Measurements from ENCODE around the gene ABCF2.

Gene ABCF2

DNA sequence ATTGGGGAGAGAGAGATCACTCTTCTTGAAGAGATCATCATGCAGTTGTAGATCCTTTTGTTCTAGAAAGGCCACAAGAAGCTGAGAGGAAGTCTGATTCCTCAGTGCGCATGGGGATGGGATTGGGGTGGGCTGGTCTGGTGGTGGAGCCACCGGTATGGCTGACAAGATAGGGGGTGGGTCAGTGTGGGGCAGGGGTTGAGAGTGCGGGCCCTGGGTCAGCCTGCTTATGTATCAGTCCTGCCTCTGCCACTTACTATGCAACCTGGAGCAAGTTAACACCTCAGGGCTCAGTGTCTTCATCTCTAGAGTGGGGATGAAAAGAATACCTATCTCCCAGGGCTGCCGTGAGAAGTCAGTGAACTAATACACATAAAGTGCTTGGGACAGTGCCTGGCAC, 13.5 kb upstream of the ABCF2 start:
- TF ChIP-seq, protein P1, sequence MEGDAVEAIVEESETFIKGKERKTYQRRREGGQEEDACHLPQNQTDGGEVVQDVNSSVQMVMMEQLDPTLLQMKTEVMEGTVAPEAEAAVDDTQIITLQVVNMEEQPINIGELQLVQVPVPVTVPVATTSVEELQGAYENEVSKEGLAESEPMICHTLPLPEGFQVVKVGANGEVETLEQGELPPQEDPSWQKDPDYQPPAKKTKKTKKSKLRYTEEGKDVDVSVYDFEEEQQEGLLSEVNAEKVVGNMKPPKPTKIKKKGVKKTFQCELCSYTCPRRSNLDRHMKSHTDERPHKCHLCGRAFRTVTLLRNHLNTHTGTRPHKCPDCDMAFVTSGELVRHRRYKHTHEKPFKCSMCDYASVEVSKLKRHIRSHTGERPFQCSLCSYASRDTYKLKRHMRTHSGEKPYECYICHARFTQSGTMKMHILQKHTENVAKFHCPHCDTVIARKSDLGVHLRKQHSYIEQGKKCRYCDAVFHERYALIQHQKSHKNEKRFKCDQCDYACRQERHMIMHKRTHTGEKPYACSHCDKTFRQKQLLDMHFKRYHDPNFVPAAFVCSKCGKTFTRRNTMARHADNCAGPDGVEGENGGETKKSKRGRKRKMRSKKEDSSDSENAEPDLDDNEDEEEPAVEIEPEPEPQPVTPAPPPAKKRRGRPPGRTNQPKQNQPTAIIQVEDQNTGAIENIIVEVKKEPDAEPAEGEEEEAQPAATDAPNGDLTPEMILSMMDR (IDR thresholded peaks at IDR 0.05; ENCODE audit: low read depth, low read length), result no peak
- peaks cover 13% of the 10 kb centered on the region for H3K4me1 ChIP-seq
- DNase-seq, result no peak
- peaks cover 4% of the 10 kb centered on the region for H3K27me3 ChIP-seq
- peaks cover 29% of the 10 kb centered on the region for H3K36me3 ChIP-seq
- H3K4me3 ChIP-seq (ENCODE audit: low read depth, low read length), result no peak overlapping the region
- H3K9me3 ChIP-seq, result no peaks in the 10 kb centered on the region

DNA sequence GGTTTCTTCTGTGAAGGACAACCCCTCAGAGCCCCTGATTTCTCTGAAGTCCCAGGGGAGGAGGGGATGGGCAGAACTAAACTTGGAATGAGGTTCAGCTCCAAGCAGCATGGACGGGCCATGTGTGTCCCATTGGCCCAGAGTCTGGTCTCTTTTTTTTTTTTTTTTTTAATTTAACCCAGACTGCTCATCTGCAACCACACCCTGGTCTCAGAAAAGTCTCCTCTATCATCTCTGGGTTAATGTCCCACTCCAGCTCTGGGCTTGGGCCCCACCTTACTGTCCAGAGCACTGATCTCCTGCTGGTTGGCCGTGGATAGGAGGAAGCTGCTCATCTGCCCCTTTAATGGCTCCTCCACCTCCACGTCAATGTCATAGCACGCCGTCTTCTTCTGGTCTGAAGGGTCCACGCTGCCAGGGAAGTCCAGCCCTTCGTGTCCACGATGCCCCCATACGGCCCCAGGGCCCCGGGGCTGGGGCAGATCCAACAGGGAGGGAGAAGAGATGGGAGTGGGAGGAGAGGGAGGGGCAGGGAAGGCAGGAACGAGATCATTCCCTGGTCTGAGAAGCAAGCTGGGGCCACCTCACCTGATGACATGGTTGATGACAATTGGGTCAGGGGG, 12.9 kb upstream of the ABCF2 start:
- Histone ChIP-seq H3K9me3 (no peaks in the 10 kb centered on the region), H3K4me3 (ENCODE audit: low read depth, low read length) (no peak overlapping the region), H3K36me3 (peaks cover 35% of the 10 kb centered on the region), H3K4me1 (peaks cover 13% of the 10 kb centered on the region), H3K27me3 (peaks cover under 1% of the 10 kb centered on the region)
- DNase-seq, result no peak
- TF ChIP-seq, protein P1 (IDR thresholded peaks at IDR 0.05; ENCODE audit: low read depth, low read length), result no peak

DNA sequence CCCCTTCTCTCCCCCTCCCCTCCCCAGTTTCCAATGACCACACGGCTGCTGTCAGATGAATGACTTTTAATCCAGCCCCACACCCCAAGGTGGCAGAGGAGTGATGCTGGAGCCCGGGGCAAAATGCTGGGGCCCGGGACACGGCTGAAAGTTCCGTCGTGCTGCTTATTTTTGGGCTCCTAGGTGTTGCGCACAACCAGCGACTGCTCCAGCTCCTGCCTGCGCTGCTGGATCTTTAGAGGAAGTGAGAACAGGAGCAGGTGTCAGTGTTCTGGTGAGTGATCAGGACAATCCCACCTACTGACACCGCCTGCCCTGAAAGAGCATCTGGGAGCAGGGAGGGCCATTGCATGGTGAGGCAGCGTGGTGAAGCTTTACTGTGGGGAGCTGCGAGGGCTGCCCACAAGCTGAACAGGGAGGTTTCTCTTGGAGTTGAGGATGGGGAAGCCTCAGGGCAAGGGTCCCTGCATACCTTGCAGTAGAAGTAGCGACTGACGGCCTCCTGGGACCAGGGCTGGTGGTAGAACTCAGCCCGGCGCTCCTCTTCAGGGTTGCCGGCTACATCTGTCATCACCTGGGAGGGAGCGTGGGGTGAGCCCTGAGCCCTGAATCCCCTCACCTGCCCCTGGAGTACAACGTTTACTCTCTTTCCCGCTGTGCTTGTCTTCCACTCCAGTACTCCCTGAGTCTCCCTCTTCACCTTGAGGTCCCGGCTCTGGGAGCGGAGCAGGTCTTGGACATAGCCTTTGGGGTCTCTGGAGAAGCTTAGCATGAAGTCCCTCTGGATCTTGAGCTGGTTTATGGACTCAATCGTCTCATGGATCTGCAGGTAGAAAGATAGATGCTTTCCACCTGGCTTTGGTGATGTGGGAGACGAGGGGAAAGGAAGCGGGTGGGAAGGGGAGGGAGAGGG, 12.2 kb upstream of the ABCF2 start:
- Histone ChIP-seq H3K4me3 (ENCODE audit: low read depth, low read length) (no peak overlapping the region), H3K27me3 (no peaks in the 10 kb centered on the region; the same call in 1 of the 2 replicates), H3K9me3 (no peaks in the 10 kb centered on the region), H3K4me1 (peaks cover 6% of the 10 kb centered on the region), H3K36me3 (peaks cover 43% of the 10 kb centered on the region)
- TF ChIP-seq, protein P1 (IDR thresholded peaks at IDR 0.05; ENCODE audit: low read depth, low read length), result no peak
- DNase-seq, result no peak

DNA sequence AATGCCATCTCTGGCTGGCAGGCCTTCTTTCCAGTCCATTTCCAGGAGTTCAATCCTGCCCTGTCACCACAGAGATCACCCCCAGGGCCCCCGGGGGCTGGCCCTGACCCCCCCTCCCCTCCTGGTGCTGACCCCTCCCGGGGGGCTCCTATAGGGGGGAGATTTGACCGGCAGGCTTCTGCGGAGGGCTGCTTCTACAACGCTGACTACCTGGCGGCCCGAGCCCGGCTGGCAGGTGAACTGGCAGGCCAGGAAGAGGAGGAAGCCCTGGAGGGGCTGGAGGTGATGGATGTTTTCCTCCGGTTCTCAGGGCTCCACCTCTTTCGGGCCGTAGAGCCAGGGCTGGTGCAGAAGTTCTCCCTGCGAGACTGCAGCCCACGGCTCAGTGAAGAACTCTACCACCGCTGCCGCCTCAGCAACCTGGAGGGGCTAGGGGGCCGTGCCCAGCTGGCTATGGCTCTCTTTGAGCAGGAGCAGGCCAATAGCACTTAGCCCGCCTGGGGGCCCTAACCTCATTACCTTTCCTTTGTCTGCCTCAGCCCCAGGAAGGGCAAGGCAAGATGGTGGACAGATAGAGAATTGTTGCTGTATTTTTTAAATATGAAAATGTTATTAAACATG, 11.3 kb upstream of the ABCF2 start:
- TF ChIP-seq, protein P1 (IDR thresholded peaks at IDR 0.05; ENCODE audit: low read depth, low read length), result no peak

DNA sequence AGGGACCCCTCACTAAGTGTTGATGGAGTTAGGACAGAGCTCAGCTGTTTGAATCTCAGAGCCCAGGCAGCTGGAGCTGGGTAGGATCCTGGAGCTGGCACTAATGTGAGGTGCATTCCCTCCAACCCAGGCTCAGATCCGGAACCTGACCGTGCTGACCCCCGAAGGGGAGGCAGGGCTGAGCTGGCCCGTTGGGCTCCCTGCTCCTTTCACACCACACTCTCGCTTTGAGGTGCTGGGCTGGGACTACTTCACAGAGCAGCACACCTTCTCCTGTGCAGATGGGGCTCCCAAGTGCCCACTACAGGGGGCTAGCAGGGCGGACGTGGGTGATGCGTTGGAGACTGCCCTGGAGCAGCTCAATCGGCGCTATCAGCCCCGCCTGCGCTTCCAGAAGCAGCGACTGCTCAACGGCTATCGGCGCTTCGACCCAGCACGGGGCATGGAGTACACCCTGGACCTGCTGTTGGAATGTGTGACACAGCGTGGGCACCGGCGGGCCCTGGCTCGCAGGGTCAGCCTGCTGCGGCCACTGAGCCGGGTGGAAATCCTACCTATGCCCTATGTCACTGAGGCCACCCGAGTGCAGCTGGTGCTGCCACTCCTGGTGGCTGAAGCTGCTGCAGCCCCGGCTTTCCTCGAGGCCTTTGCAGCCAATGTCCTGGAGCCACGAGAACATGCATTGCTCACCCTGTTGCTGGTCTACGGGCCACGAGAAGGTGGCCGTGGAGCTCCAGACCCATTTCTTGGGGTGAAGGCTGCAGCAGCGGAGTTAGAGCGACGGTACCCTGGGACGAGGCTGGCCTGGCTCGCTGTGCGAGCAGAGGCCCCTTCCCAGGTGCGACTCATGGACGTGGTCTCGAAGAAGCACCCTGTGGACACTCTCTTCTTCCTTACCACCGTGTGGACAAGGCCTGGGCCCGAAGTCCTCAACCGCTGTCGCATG, 10.5 kb upstream of the ABCF2 start:
- no peak for DNase-seq
- TF ChIP-seq, protein P1 (IDR thresholded peaks at IDR 0.05; ENCODE audit: low read depth, low read length), result no peak
- H3K36me3 ChIP-seq, result peaks cover 53% of the 10 kb centered on the region
- H3K9me3 ChIP-seq, result no peaks in the 10 kb centered on the region
- no peak overlapping the region for H3K4me3 ChIP-seq (ENCODE audit: low read depth, low read length)
- H3K27me3 ChIP-seq, result no peaks in the 10 kb centered on the region
- H3K4me1 ChIP-seq, result peaks cover 6% of the 10 kb centered on the region

More for the DNA sequence above, 11.3 kb upstream of the ABCF2 start:
- Histone ChIP-seq H3K27me3 (no peaks in the 10 kb centered on the region), H3K9me3 (no peaks in the 10 kb centered on the region), H3K4me1 (peaks cover 6% of the 10 kb centered on the region), H3K36me3 (peaks cover 52% of the 10 kb centered on the region), H3K4me3 (ENCODE audit: low read depth, low read length) (no peak overlapping the region)
- no peak for DNase-seq
